GM21723 (cell line): Measurements from ENCODE around the gene SYNPR.

ENCODE experiments used
- ATAC-seq: cut with Tn5 transposase; IDR thresholded peaks from one replicate; pipeline ENCODE4 v1.9.1; 2021; ENCODE audit warnings: mild to moderate bottlenecking, moderate library complexity; ENCODE audit not compliant: unreplicated experiment

The SYNPR gene

GRCh38 chr3:63370094-63370493, 92.0 kb downstream of the SYNPR start:
- no peak for ATAC-seq

GRCh38 chr3:63383040-63383439, 104.9 kb downstream of the SYNPR start:
- no peak for ATAC-seq

GRCh38 chr3:63384382-63384781, 106.3 kb downstream of the SYNPR start:
- ATAC-seq = no peak

GRCh38 chr3:63385629-63386028, 107.5 kb downstream of the SYNPR start:
- no peak for ATAC-seq

- no peak for ATAC-seq
These were observed 108.5 kb downstream of the SYNPR start for GRCh38 chr3:63386568-63386967.

- no peak for ATAC-seq
These were observed 109.5 kb downstream of the SYNPR start for GRCh38 chr3:63387568-63387967.

- ATAC-seq = no peak
These were observed 112.7 kb downstream of the SYNPR start for GRCh38 chr3:63390710-63391230.

GRCh38 chr3:63395960-63396359, 117.9 kb downstream of the SYNPR start:
- no peak for ATAC-seq

- ATAC-seq = no peak
These were observed 122.2 kb downstream of the SYNPR start for GRCh38 chr3:63400246-63400860.

GRCh38 chr3:63405882-63406281, 127.8 kb downstream of the SYNPR start:
- no peak for ATAC-seq

GRCh38 chr3:63413523-63413922, 135.4 kb downstream of the SYNPR start:
- no peak for ATAC-seq

- ATAC-seq = no peak
These were observed 136.5 kb downstream of the SYNPR start for GRCh38 chr3:63414607-63415006.

GRCh38 chr3:63429905-63430304, 151.8 kb downstream of the SYNPR start:
- ATAC-seq = no peak

- no peak for ATAC-seq
These were observed 152.8 kb downstream of the SYNPR start for GRCh38 chr3:63430875-63431274.

GRCh38 chr3:63437858-63438257, 159.8 kb downstream of the SYNPR start:
- ATAC-seq = no peak

GRCh38 chr3:63438826-63439371, 160.8 kb downstream of the SYNPR start:
- no peak for ATAC-seq

- ATAC-seq = no peak
These were observed 163.2 kb downstream of the SYNPR start for GRCh38 chr3:63441262-63441661.

- ATAC-seq = no peak
These were observed 164.8 kb downstream of the SYNPR start for GRCh38 chr3:63442918-63443317.

- no peak for ATAC-seq
These were observed 171.9 kb downstream of the SYNPR start for GRCh38 chr3:63450023-63450422.

- no peak for ATAC-seq
These were observed 172.7 kb downstream of the SYNPR start for GRCh38 chr3:63450634-63451363.

- no peak for ATAC-seq
These were observed 178.8 kb downstream of the SYNPR start for GRCh38 chr3:63456901-63457300.

GRCh38 chr3:63458405-63458804, 180.3 kb downstream of the SYNPR start:
- no peak for ATAC-seq
